GM08714 (cell line): ENCODE results near the gene CHST4.
"Not testable (repeated sequence)": the region's sequence is repeated elsewhere in the genome, so short reads cannot be mapped to it uniquely, and the experiment has no call there.

Experiments used
- H3K4me3 ChIP-seq: fragments of 200-500 bp; sonication (Bioruptor generic); 2 replicates; pipeline ENCODE4 v1.5.1; 2014; ENCODE audit warnings: mild to moderate bottlenecking, low read length, inconsistent platforms
- ZNF274 ChIP-seq: IDR thresholded peaks from 2 replicates; pipeline ENCODE4 v1.6.1; 2012; ENCODE audit warnings: mild to moderate bottlenecking, low read depth, low read length

The CHST4 gene

DNA sequence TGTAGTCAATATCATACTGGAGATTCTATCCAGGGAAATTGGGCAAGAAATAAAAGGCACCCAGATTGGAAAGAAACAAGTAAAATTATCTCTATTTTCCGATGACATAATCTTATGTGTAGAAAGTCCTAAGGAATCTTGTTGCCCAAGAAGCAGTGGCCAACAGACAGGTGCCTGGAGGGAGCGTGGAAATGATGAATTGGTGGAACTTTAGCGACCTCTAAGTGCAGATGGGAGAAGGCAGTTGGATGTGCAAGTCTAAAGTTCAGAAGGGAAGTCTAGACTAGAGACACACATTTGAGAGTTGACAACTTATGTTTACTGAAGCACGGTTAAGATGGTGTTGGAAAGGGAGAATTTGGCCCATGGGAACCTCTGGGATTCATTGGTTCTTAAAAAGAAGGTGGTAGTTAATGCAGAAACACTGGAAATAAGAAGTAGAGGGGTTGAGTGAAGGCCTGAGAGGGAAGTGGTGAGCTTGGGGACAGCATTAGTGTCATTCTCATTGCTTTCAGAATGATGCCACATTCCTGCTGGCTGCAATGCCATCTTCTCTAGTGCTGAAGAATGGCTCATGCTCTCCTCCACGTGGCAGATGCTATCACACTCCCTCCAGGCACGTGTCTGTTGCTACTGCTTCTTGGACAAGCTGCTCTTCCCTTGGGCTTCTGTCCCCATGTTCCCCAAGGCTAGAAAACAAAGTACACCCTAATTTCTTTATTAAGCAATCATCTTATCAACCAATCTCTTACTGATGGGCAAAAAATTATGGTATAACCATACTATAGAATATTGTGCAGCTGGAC, 26.7 kb downstream of the CHST4 start:
- H3K4me3 ChIP-seq = no peak overlapping the region
- no peak for TF ChIP-seq ZNF274

DNA sequence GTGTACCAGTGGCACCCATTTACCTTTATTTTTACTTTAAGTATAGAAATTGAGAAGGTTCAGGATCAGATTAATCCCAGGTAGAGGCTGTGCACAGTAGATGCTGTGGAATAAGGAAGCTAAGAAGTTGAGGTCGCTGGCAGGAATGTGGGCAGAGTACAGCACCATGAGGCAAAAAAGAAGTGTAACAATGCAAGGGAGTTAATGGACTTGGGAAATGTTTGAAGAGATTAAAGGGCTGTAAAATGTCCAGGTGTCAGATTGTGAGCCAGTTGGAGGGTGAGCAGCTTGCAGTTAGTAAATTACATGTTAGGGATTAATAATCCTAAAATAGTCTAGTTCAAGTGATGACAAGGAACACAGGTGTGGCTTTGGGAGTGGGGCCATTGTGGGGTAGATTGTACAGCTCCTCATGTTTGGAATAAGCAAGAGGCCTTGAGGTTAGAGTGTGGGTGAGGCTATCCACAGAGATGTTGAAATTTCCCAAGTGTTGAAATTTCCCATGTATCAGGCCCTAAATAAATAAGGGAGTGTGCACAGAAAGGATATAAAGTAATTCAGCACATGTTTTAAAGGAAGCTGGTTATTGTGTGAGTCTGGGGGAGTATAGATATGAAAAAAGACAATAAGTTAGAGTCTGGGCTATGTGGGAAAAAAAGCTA, 29.1 kb downstream of the CHST4 start:
- TF ChIP-seq ZNF274 = no peak
- no peak overlapping the region for H3K4me3 ChIP-seq

DNA sequence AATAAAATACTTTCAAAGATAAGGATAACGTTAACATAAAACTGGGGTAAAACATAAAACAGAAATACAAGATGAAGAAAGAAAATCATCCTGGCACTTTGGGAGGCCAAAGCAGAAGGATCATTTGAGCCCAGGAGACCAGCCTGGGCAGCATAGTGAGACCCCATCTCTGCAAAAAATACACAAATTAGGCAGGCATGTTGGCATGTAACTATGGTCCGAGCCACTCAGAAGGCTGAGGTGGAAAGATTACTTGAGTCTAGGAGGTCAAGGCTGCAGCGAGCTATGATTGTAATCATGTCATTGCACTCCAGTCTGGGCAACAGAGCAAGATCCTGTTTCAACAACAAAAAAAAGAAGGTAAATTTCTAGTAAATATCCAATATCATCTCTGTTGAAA, 31.1 kb downstream of the CHST4 start:
- H3K4me3 ChIP-seq = no peak overlapping the region
- TF ChIP-seq ZNF274 = no peak

DNA sequence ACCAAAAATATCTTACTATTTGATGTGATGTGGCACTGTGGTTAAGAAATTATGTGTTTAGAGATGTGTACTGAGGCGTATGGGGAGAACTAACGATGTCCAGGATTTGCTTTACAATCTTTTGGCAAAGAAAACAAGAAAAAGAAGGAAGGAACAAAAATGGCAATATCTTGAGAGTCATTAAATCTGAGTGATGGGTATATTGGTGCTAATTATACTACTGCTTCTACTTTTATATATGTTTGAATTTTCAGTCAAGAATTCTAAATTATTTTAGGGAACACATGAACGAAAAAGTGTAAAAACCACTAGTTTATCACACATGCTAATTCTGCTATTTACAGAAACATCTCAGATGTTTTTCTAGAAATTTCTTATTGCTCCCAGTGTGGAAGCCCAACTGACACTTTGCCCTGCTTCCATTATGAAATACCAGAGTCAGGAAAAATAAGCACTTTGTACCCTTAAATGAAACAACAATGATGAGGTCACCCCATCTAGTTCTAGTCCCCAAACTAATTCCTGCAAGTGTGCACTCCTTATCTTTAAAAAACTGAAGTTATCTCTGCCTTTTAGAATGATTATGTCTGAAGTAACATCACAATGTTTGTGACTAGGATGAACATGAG, 31.8 kb downstream of the CHST4 start:
- H3K4me3 ChIP-seq = no peak overlapping the region
- no peak for TF ChIP-seq ZNF274

DNA sequence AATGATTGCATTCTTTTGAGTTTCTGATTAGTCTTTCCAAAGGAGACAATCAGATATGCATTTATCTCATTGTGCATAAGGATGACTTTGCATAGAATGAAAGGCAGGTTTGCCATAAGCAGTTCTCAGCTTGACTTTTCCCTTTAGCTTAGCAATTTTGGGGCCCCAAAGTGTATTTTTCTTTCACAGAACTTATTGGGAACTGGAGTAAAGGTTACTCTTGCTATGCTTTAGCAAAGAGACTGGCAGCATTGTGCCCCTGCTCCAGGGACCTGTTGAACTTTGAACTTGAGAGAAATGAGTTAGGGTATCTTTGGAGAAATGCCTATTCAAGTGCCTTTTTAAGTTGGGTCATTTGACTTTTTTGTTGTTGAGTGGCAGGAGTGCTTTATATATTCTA, 33.6 kb downstream of the CHST4 start:
- no peak for TF ChIP-seq ZNF274
- no peak overlapping the region for H3K4me3 ChIP-seq

DNA sequence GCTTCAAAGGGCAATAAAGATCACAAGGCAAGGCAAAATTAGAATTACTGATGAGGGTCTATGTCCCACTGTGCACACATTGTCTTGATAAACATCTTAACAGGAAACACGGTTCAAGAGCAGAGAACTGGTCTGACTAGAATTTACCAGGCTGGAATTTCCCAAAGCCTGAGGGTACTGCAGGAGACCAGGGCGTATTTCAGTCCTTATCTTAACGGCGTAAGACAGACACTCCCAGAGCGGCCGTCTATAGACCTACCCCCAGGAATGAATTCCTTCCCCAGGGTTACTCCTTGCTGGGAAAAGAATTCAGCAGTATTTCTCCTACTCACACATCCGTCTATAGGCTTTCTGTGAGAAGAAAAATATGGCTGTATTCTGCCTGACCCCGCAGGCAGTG, 35.7 kb downstream of the CHST4 start:
- H3K4me3 ChIP-seq = not testable (repeated sequence)

DNA sequence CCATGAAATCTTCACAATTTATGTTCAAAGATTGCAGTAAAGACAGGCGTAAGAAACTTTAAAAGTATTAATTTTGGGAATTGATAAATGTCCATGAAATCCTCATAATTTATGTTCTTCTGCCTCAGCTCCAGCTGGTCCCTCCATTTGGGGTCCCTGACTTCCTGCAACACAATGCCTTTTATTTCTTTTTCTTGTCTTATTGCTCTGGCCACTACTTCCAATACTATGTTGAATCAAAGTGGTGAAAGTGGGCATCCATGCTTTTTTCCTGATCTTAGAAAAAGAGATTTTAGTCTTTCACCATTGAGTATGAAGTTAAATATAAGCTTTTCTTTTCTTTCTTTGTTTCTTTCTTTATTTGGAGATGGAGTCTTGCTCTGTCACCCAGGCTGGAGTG, 36.3 kb downstream of the CHST4 start:
- H3K4me3 ChIP-seq = no peak overlapping the region
- TF ChIP-seq ZNF274 = no peak

DNA sequence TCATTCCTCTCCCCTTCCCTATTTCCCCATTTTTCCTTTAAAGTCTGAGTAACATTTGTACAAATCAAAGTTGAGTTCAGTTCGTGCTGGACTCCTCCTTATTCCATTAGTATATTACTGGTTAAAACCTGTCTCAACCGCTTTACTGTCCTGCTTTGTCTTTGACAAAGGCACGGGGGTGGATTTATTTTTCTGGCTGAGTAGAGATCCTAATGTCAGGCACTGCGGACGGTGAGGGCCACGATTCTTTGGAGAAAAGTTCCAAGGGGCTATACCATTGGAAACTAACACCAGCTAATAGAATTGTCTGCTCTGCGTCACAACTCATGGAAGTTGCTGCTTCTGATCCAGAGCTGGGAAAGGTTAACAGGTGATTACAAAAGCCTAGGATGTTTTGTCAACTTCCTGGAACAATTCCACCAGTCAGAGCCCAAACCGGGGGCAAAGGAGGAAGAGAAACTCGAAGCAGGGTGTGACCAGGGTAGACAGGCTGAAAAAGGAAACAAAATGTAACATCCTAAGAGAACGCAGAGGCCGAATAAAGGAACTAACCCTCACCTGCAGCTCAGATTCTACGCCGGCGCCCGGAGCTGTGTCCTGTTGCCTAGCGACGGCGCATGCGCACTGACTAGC, 38.2 kb downstream of the CHST4 start:
- peak overlapping the region; percentile 60 for H3K4me3 ChIP-seq
- no peak for TF ChIP-seq ZNF274

DNA sequence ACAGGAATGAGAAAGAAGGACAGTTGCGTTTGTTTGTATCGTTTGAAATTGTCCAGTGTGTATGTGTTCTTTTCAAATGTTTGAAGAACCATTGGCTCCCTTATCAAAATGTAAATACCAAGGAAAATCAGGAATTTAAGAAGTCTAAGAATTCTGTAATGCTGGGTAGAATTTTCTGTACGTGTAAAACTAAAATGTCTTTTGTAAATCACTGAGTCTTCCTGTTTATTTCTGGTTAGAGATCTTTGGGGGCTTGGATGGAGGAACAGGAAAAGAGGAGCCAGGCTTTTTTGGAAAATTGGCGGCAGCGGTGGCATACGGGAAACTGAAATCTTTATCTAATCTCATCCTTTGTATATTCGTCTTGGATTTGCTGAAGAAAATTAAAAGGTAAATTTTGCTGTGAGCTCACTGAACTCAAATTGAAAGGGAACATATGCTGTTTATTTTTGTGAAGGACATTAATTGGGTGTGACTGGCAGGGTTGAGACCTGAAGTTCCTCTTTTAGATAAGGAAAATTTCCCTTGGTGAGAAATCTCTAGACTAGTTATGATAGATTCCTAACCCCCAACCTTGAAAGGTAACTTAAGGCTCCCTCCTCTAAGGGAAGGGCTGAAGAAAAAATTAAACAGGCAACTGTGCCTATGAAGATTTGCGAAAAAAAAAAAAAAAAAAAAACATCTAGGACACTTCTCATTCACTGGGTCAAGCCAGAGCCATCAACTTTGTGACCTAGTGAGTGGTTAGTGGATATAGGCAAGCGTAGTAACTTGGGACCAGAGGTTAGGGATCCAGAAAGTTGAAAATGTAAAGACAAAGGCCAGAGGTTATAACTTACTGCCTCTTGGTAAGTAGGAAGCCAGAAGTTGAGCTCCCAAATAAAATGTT, 39.8 kb downstream of the CHST4 start:
- TF ChIP-seq ZNF274 = no peak
- H3K4me3 ChIP-seq = no peak overlapping the region

DNA sequence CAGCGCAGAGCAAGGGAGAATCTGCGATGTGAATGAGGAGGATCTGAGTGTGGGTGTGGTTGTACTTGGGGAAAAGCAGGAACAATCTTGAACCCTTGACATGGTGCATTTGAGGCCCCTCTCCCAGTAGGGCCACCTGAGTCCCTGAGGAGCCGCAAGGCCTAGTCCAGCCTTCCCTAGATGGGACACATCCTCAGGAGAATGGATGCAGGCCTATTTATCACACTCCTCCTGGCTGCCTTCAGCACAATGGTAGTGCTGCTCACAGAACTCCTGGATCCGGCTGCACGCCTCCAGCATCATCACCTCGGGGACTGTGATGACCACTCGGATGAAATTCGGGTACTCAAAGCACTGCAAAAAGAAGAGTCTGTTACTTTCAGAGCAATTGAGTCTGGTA, 41.7 kb downstream of the CHST4 start:
- no peak for TF ChIP-seq ZNF274
- H3K4me3 ChIP-seq = no peak overlapping the region

DNA sequence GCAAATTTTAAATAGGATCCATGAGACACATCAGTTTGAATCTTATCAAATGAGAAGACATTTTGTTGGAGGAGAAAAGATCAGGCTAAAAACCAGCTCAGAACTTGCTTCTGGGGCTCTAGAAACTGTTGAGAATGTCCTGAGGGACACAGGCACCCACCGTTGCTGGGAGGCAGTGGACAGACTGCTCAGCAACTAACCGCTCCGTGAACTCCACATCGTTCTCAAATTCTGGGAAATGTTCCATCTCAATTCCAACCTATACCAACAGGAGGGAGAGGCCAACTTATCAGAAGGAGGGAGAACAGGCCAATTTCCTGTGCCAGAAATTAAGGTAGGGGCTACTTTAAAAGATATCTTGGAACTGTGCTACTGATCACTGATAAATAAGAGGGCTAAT, 42.3 kb downstream of the CHST4 start:
- TF ChIP-seq ZNF274 = no peak
- no peak overlapping the region for H3K4me3 ChIP-seq

DNA sequence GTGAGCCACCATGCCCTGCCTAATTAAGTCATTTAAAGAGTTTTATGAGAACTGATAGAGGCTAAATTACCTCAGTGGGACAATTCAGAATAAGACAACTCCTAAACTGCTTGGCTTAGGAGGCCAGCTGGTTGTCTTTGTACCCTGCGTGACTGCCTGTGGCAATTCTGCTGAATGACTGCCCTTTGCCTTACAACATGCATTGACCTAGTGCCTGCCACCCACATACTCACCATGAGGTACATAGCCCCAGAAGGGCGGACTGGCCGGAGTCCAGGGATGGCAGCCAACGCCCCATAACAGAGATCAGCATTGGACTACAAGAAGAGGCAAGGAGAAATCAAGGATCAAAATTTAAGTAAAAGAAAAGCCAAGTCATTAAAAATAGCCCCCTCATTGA, 43.4 kb downstream of the CHST4 start:
- TF ChIP-seq ZNF274 = no peak
- H3K4me3 ChIP-seq = no peak overlapping the region

DNA sequence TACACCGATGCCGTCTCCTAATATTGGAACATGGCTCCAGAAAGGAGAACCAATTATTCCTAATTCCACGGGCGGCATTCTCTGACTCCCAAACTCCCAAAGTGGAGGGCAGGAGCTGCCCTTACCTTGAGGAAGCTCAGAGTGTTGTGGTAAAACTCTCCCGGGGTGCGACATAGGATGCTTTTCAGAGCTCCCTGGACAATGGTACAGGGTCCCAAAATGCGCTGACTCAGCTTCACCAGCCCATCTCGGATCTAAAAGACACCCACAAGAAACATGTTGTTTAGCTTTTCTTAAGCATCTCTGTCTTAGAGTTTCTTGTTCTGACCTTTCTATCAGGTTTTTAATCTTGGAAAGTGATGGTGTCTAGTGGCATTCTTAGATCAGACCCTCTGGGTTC, 43.9 kb downstream of the CHST4 start:
- no peak for TF ChIP-seq ZNF274
- no peak overlapping the region for H3K4me3 ChIP-seq

DNA sequence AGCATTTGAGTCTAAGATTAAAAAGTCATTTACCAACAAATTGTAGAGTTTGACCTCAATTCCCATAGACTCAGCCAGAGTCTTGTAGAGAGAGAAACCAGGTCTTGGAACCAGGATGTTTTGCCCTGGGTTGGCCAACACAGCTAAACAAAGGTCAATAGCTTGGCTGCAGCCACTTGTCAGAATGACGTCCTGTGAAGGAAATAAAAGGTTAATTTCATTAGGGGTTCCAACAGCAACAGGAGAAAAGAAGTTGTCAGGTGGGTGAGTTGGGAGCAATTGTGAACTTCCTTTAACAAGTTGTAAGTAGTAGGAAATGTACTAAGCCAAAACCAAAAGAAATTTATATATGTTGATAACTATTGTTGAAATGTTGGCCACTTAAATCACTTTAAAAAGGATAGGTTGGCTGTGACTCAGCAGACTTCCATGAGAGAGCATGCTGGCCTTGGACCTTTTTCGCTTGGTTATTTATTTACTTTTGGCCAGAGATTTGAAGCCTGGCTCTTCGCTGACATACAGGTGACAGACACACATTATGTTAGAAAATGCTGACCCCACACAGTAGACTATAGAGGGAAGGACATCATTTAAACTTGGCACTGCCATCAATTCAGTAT, 46.4 kb downstream of the CHST4 start:
- no peak for TF ChIP-seq ZNF274
- H3K4me3 ChIP-seq = no peak overlapping the region
